Measurements from ENCODE around the gene RREB1.

- TF ChIP-seq, protein P1, sequence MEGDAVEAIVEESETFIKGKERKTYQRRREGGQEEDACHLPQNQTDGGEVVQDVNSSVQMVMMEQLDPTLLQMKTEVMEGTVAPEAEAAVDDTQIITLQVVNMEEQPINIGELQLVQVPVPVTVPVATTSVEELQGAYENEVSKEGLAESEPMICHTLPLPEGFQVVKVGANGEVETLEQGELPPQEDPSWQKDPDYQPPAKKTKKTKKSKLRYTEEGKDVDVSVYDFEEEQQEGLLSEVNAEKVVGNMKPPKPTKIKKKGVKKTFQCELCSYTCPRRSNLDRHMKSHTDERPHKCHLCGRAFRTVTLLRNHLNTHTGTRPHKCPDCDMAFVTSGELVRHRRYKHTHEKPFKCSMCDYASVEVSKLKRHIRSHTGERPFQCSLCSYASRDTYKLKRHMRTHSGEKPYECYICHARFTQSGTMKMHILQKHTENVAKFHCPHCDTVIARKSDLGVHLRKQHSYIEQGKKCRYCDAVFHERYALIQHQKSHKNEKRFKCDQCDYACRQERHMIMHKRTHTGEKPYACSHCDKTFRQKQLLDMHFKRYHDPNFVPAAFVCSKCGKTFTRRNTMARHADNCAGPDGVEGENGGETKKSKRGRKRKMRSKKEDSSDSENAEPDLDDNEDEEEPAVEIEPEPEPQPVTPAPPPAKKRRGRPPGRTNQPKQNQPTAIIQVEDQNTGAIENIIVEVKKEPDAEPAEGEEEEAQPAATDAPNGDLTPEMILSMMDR (IDR thresholded peaks at IDR 0.05; ENCODE audit: poor library complexity, severe bottlenecking) = no peak
- no peak for TF ChIP-seq TAF1 (IDR thresholded peaks at IDR 0.05; ENCODE audit: low read depth)
- TF ChIP-seq EZH2 (IDR thresholded peaks at IDR 0.05; ENCODE audit: borderline replicate concordance, insufficient read depth, low read length, poor library complexity, severe bottlenecking) = no peak
- TF ChIP-seq RAD21 (conservative IDR thresholded peaks at IDR 0.05) = no peak
- no peak for TF ChIP-seq POLR2AphosphoS5 (IDR thresholded peaks at IDR 0.05)
- TF ChIP-seq, protein P2, sequence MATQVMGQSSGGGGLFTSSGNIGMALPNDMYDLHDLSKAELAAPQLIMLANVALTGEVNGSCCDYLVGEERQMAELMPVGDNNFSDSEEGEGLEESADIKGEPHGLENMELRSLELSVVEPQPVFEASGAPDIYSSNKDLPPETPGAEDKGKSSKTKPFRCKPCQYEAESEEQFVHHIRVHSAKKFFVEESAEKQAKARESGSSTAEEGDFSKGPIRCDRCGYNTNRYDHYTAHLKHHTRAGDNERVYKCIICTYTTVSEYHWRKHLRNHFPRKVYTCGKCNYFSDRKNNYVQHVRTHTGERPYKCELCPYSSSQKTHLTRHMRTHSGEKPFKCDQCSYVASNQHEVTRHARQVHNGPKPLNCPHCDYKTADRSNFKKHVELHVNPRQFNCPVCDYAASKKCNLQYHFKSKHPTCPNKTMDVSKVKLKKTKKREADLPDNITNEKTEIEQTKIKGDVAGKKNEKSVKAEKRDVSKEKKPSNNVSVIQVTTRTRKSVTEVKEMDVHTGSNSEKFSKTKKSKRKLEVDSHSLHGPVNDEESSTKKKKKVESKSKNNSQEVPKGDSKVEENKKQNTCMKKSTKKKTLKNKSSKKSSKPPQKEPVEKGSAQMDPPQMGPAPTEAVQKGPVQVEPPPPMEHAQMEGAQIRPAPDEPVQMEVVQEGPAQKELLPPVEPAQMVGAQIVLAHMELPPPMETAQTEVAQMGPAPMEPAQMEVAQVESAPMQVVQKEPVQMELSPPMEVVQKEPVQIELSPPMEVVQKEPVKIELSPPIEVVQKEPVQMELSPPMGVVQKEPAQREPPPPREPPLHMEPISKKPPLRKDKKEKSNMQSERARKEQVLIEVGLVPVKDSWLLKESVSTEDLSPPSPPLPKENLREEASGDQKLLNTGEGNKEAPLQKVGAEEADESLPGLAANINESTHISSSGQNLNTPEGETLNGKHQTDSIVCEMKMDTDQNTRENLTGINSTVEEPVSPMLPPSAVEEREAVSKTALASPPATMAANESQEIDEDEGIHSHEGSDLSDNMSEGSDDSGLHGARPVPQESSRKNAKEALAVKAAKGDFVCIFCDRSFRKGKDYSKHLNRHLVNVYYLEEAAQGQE (IDR thresholded peaks at IDR 0.05; ENCODE audit: borderline replicate concordance) = no peak
- TF ChIP-seq EP300 (conservative IDR thresholded peaks at IDR 0.05; ENCODE audit: poor library complexity, severe bottlenecking) = no peak
Observed at GRCh38 chr6:7264686-7265384, 157.1 kb downstream of the RREB1 start.
